ENCODE data around the gene NSF. TPM values are rescaled to one million over a fixed set of nuclear protein-coding genes. Genes with fewer than 3 reads are reported as not detected.

NSF gene
- total RNA-seq, 2 experiments from 2014 or later = 35.3 to 42.5 TPM

- Histone ChIP-seq H3K4me1 (ENCODE audit: insufficient read depth, low read length, poor library complexity, severe bottlenecking) (peaks cover 5% of the 10 kb centered on the region), H3K9me3 (ENCODE audit: low read length) (no peaks in the 10 kb centered on the region), H3K36me3 (ENCODE audit: insufficient read depth, low read length) (peaks cover 55% of the 10 kb centered on the region), H3K4me3 (ENCODE audit: low read depth, low read length, poor library complexity, severe bottlenecking) (no peak overlapping the region), H2AFZ (ENCODE audit: low read length) (no peak overlapping the region), H3K79me2 (ENCODE audit: insufficient read depth, low read depth, low read length) (no peaks in the 10 kb centered on the region), H4K20me1 (ENCODE audit: insufficient read depth, low read length) (no peaks in the 10 kb centered on the region), H3K4me2 (ENCODE audit: low read length) (no peak overlapping the region), H3K27ac (ENCODE audit: low read depth, low read length, poor library complexity, severe bottlenecking) (no peak overlapping the region), H3K9me2 (ENCODE audit: insufficient read depth, low read length) (no peaks in the 10 kb centered on the region)
- intact Hi-C loops (cut with micrococcal nuclease; ENCODE audit: unreplicated experiment) = no loop called here
- no peak for DNase-seq (ENCODE audit: low spot score)
- BruUV-seq (replicated peaks) = no TSS peak
- CTCF ChIA-PET (ENCODE audit: unreplicated experiment) = no interaction called here
- TF ChIP-seq, protein P1, sequence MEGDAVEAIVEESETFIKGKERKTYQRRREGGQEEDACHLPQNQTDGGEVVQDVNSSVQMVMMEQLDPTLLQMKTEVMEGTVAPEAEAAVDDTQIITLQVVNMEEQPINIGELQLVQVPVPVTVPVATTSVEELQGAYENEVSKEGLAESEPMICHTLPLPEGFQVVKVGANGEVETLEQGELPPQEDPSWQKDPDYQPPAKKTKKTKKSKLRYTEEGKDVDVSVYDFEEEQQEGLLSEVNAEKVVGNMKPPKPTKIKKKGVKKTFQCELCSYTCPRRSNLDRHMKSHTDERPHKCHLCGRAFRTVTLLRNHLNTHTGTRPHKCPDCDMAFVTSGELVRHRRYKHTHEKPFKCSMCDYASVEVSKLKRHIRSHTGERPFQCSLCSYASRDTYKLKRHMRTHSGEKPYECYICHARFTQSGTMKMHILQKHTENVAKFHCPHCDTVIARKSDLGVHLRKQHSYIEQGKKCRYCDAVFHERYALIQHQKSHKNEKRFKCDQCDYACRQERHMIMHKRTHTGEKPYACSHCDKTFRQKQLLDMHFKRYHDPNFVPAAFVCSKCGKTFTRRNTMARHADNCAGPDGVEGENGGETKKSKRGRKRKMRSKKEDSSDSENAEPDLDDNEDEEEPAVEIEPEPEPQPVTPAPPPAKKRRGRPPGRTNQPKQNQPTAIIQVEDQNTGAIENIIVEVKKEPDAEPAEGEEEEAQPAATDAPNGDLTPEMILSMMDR (conservative IDR thresholded peaks at IDR 0.05; ENCODE audit: low read length) = no peak
- TF ChIP-seq EZH2phosphoT487 (IDR thresholded peaks at IDR 0.05; ENCODE audit: borderline replicate concordance, low read depth, low read length) = no peak
- POLR2A ChIA-PET = interaction anchor here (1.4 kb wide), 1 partner anchor 23 kb away, joined by 3 read pairs; no protein-coding TSS in a partner anchor
Measured at GRCh38 chr17:46758614-46759013, 168.1 kb downstream of the NSF start.

DNA sequence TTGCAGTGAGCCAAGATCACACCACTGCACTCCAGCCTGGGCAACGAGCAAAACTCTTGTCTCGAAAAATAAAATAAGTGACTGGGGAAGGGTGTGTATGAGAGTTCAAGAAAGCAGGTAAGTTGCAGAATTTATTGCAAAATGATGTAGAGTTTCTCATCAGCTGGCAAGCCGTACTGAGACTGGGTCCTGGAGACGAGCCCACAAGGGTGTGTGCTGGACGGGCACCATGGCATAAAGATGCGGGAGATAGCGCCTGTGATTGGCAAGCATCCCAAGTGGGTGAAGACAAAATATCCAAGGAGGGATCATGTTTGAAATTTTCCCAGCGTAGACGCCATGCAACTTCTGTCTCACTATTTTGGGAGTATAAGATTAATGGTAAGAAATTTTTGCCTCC is 168.7 kb downstream of the NSF start:
- no peak for TF ChIP-seq EZH2phosphoT487 (IDR thresholded peaks at IDR 0.05; ENCODE audit: borderline replicate concordance, low read depth, low read length)
- TF ChIP-seq, protein P1 (conservative IDR thresholded peaks at IDR 0.05; ENCODE audit: low read length) = no peak
- BruUV-seq (replicated peaks) = no TSS peak
- DNase-seq (ENCODE audit: low spot score) = no peak
- ChIA-PET POLR2A (no interaction called here), CTCF (ENCODE audit: unreplicated experiment) (no interaction called here)
- H3K9me3 ChIP-seq (ENCODE audit: low read length) = no peaks in the 10 kb centered on the region
- no peak overlapping the region for H3K4me2 ChIP-seq (ENCODE audit: low read length)
- no peak overlapping the region for H3K27ac ChIP-seq (ENCODE audit: low read depth, low read length, poor library complexity, severe bottlenecking)
- H3K9me2 ChIP-seq (ENCODE audit: insufficient read depth, low read length) = no peaks in the 10 kb centered on the region
- H4K20me1 ChIP-seq (ENCODE audit: insufficient read depth, low read length) = no peaks in the 10 kb centered on the region
- intact Hi-C loops (cut with micrococcal nuclease; ENCODE audit: unreplicated experiment) = no loop called here
- peaks cover 5% of the 10 kb centered on the region for H3K4me1 ChIP-seq (ENCODE audit: insufficient read depth, low read length, poor library complexity, severe bottlenecking)
- no peak overlapping the region for H3K4me3 ChIP-seq (ENCODE audit: low read depth, low read length, poor library complexity, severe bottlenecking)
- H3K79me2 ChIP-seq (ENCODE audit: insufficient read depth, low read depth, low read length) = no peaks in the 10 kb centered on the region
- H3K36me3 ChIP-seq (ENCODE audit: insufficient read depth, low read length) = peaks cover 50% of the 10 kb centered on the region
- no peak overlapping the region for H2AFZ ChIP-seq (ENCODE audit: low read length)

GRCh38 chr17:46763416-46763815 is 172.9 kb downstream of the NSF start:
- Histone ChIP-seq H4K20me1 (ENCODE audit: insufficient read depth, low read length) (no peaks in the 10 kb centered on the region), H2AFZ (ENCODE audit: low read length) (no peak overlapping the region), H3K36me3 (ENCODE audit: insufficient read depth, low read length) (peaks cover 12% of the 10 kb centered on the region; the same call in 1 of the 2 replicates), H3K4me3 (ENCODE audit: low read depth, low read length, poor library complexity, severe bottlenecking) (no peak overlapping the region), H3K9me2 (ENCODE audit: insufficient read depth, low read length) (no peaks in the 10 kb centered on the region), H3K79me2 (ENCODE audit: insufficient read depth, low read depth, low read length) (no peaks in the 10 kb centered on the region), H3K9me3 (ENCODE audit: low read length) (no peaks in the 10 kb centered on the region), H3K4me1 (ENCODE audit: insufficient read depth, low read length, poor library complexity, severe bottlenecking) (peaks cover 5% of the 10 kb centered on the region), H3K27ac (ENCODE audit: low read depth, low read length, poor library complexity, severe bottlenecking) (no peak overlapping the region), H3K4me2 (ENCODE audit: low read length) (no peak overlapping the region)
- TF ChIP-seq, protein P1 (conservative IDR thresholded peaks at IDR 0.05; ENCODE audit: low read length) = no peak
- TF ChIP-seq EZH2phosphoT487 (IDR thresholded peaks at IDR 0.05; ENCODE audit: borderline replicate concordance, low read depth, low read length) = no peak
- CTCF ChIA-PET (ENCODE audit: unreplicated experiment) = no interaction called here
- intact Hi-C loops (cut with micrococcal nuclease; ENCODE audit: unreplicated experiment) = no loop called here
- BruUV-seq (replicated peaks) = no TSS peak
- POLR2A ChIA-PET = interaction anchor here (0.7 to 0.9 kb wide), 2 partner anchors 13 to 52 kb away, joined by 3 read pairs; no protein-coding TSS in a partner anchor
- no peak for DNase-seq (ENCODE audit: low spot score)
